Dermis microvascular lymphatic vessel endothelial cell (primary cell): ENCODE data around the gene BLOC1S1. TPM values are rescaled to one million over a fixed set of nuclear protein-coding genes. Genes with fewer than 3 reads are reported as not detected.

Experiments used
- DNase-seq, 2 donors: peaks; one replicate each; pipeline versions ENCODE4 v3.0.0 to v3.0.0-alpha.2; 2010; ENCODE audit warnings: low read depth in 2 of 2
- total RNA-seq: library from RNA; depleted of rRNA; stranded (reverse); fragments of >200 nt; gene quantifications from 2 replicates; pipeline ENCODE4 v1.2.1, GENCODE V29; 2014

BLOC1S1 gene
- total RNA-seq, 1 donor from 2014 or later, result 56.2 TPM

- DNase-seq, result no peak
These were observed 11.1 kb downstream of the BLOC1S1 start for GRCh38 chr12:55726971-55727370.

- peak in 1 of 2 donors; percentile 56 for DNase-seq
These were observed 11.9 kb downstream of the BLOC1S1 start for GRCh38 chr12:55727643-55728185.

DNA sequence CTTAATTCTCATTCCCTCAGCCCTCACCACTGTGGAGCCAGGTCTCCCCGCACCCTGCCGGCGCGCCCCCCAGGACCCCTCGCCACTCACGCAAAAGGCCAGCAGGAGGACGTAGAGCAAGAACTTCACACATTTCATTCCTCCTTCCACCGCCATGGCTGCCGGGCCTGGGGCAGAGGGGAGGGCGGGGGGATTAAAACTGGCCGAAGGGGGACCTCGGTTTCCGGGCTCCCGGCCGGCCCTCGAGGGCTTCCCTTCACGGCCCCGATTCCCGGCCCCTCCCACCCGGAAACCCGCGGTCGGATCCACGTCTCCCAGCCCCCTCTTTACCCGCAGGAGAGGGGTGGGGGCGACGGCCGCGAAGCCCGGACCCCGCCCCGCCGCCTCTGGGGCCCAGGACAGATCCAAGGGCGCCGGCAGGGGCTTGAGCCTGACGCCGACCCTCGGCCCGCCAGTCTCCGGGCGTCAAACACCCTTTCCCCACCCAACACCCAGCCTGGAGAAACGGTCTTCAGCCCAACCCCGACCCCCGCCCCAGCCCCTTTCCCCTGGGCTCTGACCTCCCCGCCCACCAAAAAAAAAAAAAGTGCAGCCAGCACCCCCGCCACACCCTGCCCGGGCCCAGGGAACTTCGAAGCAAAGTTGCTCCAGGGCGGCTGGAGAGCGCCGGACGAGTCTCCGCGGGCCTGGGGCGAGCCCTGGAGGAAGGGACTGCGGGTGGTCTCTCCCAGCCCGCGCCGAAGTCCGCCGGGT is 12.5 kb downstream of the BLOC1S1 start:
- peak in 1 of 2 donors; percentile 74 for DNase-seq

- peak; percentile 60 to 94 for DNase-seq
These were observed 13.3 kb downstream of the BLOC1S1 start, which contains the start of gene CD63 for GRCh38 chr12:55728939-55729818. Gene CD63, minus strand, starts transcription at chr12:55729009. Its CDS starts 668 bp downstream, at chr12:55728341.

DNA sequence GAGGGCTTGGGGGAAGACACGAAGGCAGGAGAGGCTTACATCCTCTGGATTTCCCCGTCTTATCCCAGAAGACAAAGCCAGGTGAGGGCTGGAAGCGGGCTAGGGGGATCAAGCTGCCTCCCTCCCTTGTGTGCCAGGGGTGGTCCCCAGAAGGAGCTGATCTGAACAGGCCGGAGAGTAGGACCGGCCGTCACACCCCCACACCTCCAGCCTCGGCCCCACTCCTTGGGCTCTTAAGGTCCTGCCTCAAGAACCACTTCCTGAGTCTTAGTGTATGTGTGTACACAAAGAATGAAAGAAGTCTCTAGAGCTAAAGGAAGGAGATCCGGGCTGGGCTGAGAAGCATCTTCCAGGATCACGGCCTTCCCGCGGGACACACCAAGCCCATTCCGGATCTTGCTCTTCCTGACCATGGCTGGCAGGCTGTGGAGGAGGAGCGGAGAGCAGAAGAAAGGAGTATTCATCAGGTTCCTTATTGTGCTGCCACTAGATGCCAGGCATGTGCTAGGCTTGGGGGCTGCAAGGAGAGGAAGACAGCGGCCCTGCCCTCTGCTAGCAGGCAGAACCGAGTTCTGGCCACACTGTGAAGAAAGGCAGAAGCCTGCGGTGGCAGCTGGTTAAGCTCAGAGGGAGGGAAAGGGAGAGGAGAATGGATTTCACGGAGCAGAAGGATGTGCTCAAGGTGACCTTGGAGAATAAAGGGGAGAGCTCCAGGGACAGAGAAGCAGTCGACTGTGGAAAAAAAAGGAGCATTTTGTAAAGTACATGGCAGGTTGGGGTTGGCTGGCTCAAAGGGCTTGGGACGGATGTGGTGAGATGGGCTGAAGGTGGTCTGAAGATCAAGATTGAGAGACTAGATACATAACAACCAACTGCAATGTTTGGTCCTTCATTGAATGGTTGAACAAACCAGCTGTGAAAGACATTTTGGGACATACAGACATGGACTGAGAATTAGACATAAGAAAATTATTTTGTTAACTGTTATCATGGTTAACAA is 14.3 kb downstream of the BLOC1S1 start:
- DNase-seq, result peak in 1 of 2 donors; percentile 66

GRCh38 chr12:55732288-55732687 is 16.4 kb downstream of the BLOC1S1 start:
- DNase-seq, result no peak

DNA sequence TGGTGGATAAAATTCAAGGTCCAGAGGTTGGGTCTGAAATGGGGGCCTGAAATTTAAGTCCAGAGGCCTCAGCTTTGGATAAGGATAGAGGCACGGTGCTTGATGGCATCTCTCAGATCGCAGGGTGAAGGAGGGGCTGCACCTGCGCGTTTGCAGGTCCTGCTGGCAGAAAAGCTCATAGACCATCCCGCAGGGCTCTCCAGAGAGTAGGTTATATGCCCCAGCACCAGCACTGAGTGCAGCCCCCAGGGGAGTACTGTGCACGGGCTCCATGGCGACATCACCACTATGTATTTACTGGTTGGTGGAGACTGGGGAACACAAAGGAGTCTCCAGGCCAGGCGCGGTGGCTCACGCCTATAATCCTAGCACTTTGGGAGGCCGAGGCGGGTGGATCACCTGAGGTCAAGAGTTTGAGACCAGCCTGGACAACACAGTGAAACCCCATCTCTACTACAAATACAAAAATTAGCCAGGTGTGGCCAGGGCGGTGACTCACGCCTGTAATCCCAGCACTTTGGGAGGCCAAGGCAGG is 17.2 kb downstream of the BLOC1S1 start:
- no peak for DNase-seq

- DNase-seq, result no peak
These were observed 18.0 kb downstream of the BLOC1S1 start for GRCh38 chr12:55733858-55734257.

- DNase-seq, result no peak
These were observed 18.7 kb downstream of the BLOC1S1 start for GRCh38 chr12:55734595-55734994.

GRCh38 chr12:55736076-55736475 is 20.2 kb downstream of the BLOC1S1 start:
- no peak for DNase-seq

DNA sequence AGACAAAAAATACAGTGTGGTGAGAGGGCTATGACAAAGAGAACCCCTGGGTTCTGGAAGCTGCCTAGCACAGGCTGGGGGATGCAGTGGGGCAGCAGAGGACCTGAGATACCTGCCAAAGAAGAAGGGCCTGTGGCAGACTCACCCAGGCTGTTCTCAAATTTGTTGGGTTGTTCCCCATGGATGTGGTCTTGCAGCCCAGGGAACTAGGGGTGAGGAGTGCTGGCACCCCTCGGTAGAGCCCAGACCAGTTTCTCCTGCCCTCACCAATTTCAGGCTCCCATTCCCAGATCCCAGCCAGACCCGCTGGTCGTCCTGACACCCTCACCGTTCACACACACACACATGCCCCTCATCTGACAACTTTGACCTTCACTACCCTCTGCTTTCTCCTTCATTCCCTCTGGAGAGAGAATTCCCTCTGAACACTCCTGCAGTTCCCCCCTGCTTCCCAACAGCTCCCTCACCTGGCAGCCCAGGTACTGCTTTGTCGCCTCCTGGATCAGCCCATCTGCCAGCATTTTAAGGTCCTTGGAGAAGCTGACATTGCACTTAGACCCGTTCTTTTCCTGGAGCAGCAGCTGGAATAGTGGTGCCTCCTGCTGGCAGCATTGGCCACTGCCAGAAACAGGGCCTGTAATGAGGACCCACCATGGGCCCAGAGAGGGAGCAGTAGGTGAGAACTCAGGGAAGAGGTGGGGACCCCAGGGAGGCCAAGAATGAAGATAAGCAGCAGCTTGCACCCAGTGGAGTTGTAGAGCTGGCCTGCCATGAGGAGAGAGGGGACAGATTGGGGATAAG is 21.1 kb downstream of the BLOC1S1 start:
- peak in 1 of 2 donors; percentile 71 for DNase-seq

DNA sequence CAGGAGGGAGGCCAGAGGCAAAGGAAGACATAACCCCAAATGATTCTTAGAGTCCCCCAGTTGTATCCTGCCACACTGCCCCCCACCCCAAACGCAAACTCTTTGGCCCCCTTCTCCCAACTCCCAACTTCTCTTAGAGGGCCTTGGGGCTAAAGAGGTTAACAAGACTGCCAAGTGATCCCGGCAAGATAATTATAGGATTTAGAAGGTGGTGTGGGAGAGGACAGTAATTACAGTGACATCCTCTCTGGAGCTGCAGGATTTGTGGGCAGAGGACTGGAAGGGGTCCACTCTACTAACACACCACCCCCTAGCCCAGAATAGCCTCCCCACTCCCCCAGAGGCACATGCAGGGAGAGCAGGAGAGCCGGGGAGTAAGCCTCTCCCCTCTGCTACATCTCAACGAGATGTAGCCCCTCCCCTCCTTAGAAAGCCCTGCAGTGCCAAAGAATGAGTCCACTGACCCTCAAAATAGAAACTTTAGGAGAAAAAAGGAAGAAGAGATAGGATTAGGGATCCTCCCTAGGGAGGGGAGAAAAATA is 21.8 kb downstream of the BLOC1S1 start:
- DNase-seq, result no peak

- DNase-seq, result peak in 1 of 2 donors; percentile 75
These were observed 22.5 kb downstream of the BLOC1S1 start for GRCh38 chr12:55738123-55739024.

DNA sequence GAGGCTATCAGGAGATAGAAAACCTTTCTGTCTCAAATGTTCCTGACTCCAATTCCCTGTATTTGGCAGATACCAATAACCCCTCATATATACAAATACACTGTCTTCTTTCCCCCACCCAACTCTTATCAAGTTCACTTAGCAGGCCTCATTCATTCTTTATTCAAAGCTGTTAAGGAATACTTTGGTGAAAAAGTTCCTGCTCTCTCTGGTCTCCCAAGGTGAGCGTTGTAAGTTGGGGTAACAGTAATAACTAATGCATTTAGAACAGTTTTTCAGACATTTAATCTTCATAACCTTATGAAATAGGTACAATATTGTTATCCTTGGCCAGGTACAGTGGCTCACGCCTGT is 23.2 kb downstream of the BLOC1S1 start:
- no peak for DNase-seq

- no peak for DNase-seq
These were observed 26.3 kb downstream of the BLOC1S1 start for GRCh38 chr12:55741931-55742680.

GRCh38 chr12:55742719-55743405 is 27.0 kb downstream of the BLOC1S1 start, which contains the start of gene GDF11:
Gene GDF11, plus strand, starts transcription at chr12:55743122. Its CDS starts 195 bp downstream, at chr12:55743317.
- peak in 1 of 2 donors; percentile 81 for DNase-seq
